Right lobe of liver (tissue), 6 donors: ENCODE measurements around the gene ARL1. TPM values are rescaled to one million over a fixed set of nuclear protein-coding genes. Genes with fewer than 3 reads are reported as not detected.
"Not testable (repeated sequence)": the region's sequence is repeated elsewhere in the genome, so short reads cannot be mapped to it uniquely, and the experiment has no call there.

Source experiments
- ATAC-seq, 4 donors: fragments of 200-7000 bp; cut with Tn5 transposase; one replicate each; pipeline ENCODE4 v1.9.1; 2020; ENCODE audit warnings: mild to moderate bottlenecking in 4 of 4, moderate library complexity in 4 of 4
- DNase-seq, 3 donors: peaks; one replicate each; pipeline ENCODE4 v3.0.0-alpha.2; 2020
- H3K27ac ChIP-seq, 3 donors: fragments of 200-600 bp; one replicate each; pipeline ENCODE4 v1.8.0; 2022
- H3K27me3 ChIP-seq, 2 donors: fragments of 200-600 bp; one replicate each; pipeline ENCODE4 v1.8.0; 2022
- H3K36me3 ChIP-seq, 4 donors: fragments of 200-600 bp; sonication (generic) in 1 of 4; one replicate each; pipeline versions ENCODE4 v1.5.1 to v1.8.0; 2017 to 2022; ENCODE audit warnings: control low read depth in 1 of 4
- H3K4me1 ChIP-seq, 4 donors: fragments of 200-600 bp; sonication (generic) in 1 of 4; one replicate each; pipeline versions ENCODE4 v1.5.1 to v1.8.0; 2017 to 2022; ENCODE audit warnings: control low read depth in 1 of 4
- H3K4me3 ChIP-seq, 3 donors: fragments of 200-600 bp; one replicate each; pipeline ENCODE4 v1.8.0; 2022
- H3K9me3 ChIP-seq, 4 donors: fragments of 200-600 bp; sonication (generic) in 1 of 4; one replicate each; pipeline versions ENCODE4 v1.5.1 to v1.8.0; 2017 to 2022; ENCODE audit warnings: control low read depth in 1 of 4
- CTCF ChIP-seq, 4 donors: fragments of 200-600 bp in 3 of 4; fragments of 450-650 bp in 1 of 4; IDR thresholded peaks; one replicate each; pipeline versions ENCODE4 v1.5.1 to v1.8.0; 2016 to 2022; ENCODE audit warnings: antibody characterized with exemption in 4 of 4, mild to moderate bottlenecking in 2 of 4
- POLR2A ChIP-seq: fragments of 450-650 bp; IDR thresholded peaks from one replicate; pipeline ENCODE4 v1.6.1; 2017; ENCODE audit warnings: antibody characterized with exemption, mild to moderate bottlenecking
- WGBS: methylation state at CpG from one replicate; pipeline ENCODE4 v1.1.6; 2018; ENCODE audit warnings: low coverage, low lambda C conversion rate; ENCODE audit not compliant: insufficient coverage; ENCODE audit errors: missing lambda C conversion rate; 5-methylcytosine and 5-hydroxymethylcytosine counted together
- intact Hi-C, 2 donors: fragments of 100-400 bp; cut with DNase I; formaldehyde crosslinking; loops; one replicate each; pipeline versions ENCODE4 v1.11.2 to v1.14.1; 2022
- total RNA-seq, 6 experiments: library from RNA; depleted of rRNA in 2 of 6; stranded (reverse); fragments of >200 nt in 2 of 6; fragmentation: NEBNext Ultra II Directional in 3 of 6; extraction: Animal tissue kit (Norgen Biotek cat#: 25700) in 3 of 6; gene quantifications; one replicate each; pipeline versions ENCODE4 v1.1.0 to v1.2.4, GENCODE V29; 2016 to 2023
- donor health status: DM: no; HTN: yes; CAD: no.
- donor health status: DM: no; HTN: no; CAD: no.
- donor health status: DM: no; HTN: no; CAD: no.
- donor health status: DM: no; HTN: yes; CAD: no.
- donor health status: DM: no; HTN: yes; CAD: no.

Gene ARL1
- total RNA-seq, 6 experiments from 2014 or later: 42.5 to 64.4 (median 53.1) TPM

- Histone ChIP-seq H3K4me1 (no peaks in the 10 kb centered on the region), H3K36me3 (no peaks in the 10 kb centered on the region), H3K27me3 (no peaks in the 10 kb centered on the region), H3K9me3 (no peaks in the 10 kb centered on the region), H3K4me3 (no peak overlapping the region), H3K27ac (no peak overlapping the region)
- intact Hi-C loops: no loop called here
- ATAC-seq (no peak), DNase-seq (no peak)
- TF ChIP-seq POLR2A: no peak
- no peak for TF ChIP-seq CTCF (IDR thresholded peaks at IDR 0.05)
Measured at GRCh38 chr12:101436136-101436535, 28.6 kb upstream of the ARL1 start.

- 26% methylated on average over 2 of the region's 2 CpGs for WGBS
- ATAC-seq (no peak), DNase-seq (no peak)
- H3K27ac ChIP-seq: no peak overlapping the region
- TF ChIP-seq CTCF (IDR thresholded peaks at IDR 0.05) (no peak), POLR2A (no peak)
- H3K9me3 ChIP-seq: no peaks in the 10 kb centered on the region
- H3K27me3 ChIP-seq: no peaks in the 10 kb centered on the region
- intact Hi-C loops: no loop called here
- no peaks in the 10 kb centered on the region for H3K36me3 ChIP-seq
- no peaks in the 10 kb centered on the region for H3K4me1 ChIP-seq
- no peak overlapping the region for H3K4me3 ChIP-seq
Measured at GRCh38 chr12:101430456-101430855, 22.9 kb upstream of the ARL1 start.

- Histone ChIP-seq H3K27me3 (no peaks in the 10 kb centered on the region), H3K9me3 (no peaks in the 10 kb centered on the region), H3K36me3 (no peaks in the 10 kb centered on the region), H3K4me1 (no peaks in the 10 kb centered on the region), H3K27ac (no peak overlapping the region), H3K4me3 (no peak overlapping the region)
- intact Hi-C loops: no loop called here
- no peak for DNase-seq
- ATAC-seq: no peak
- WGBS: 85% methylated on average over 2 of the region's 2 CpGs
- TF ChIP-seq POLR2A: no peak
- no peak for TF ChIP-seq CTCF (IDR thresholded peaks at IDR 0.05)
Measured at GRCh38 chr12:101424620-101425019, 17.0 kb upstream of the ARL1 start.

- intact Hi-C loops, H3K27me3 ChIP-seq, H3K4me3 ChIP-seq, H3K4me1 ChIP-seq, H3K36me3 ChIP-seq, ATAC-seq, H3K27ac ChIP-seq, DNase-seq, H3K9me3 ChIP-seq: not testable (repeated sequence)
- 78% methylated on average over 1 of the region's 4 CpGs for WGBS
Measured at GRCh38 chr12:101422066-101422465, 14.5 kb upstream of the ARL1 start.

- TF ChIP-seq POLR2A (no peak), CTCF (IDR thresholded peaks at IDR 0.05) (no peak)
- H3K4me3 ChIP-seq: no peak overlapping the region
- intact Hi-C loops: loop anchor here in 1 of 2 donors (10.0 kb wide), 1 partner anchor 420 kb away; the partner anchor contains the start of gene GNPTAB
- ATAC-seq (no peak), DNase-seq (no peak)
- no peak overlapping the region for H3K27ac ChIP-seq
- H3K9me3 ChIP-seq: no peaks in the 10 kb centered on the region
- no peaks in the 10 kb centered on the region for H3K4me1 ChIP-seq
- no peaks in the 10 kb centered on the region for H3K36me3 ChIP-seq
- H3K27me3 ChIP-seq: no peaks in the 10 kb centered on the region
- WGBS: 78% methylated on average over 1 of the region's 1 CpG
Measured at GRCh38 chr12:101415228-101415627, 7.7 kb upstream of the ARL1 start.
